ENCODE measurements around the gene TRMT11.

DNA sequence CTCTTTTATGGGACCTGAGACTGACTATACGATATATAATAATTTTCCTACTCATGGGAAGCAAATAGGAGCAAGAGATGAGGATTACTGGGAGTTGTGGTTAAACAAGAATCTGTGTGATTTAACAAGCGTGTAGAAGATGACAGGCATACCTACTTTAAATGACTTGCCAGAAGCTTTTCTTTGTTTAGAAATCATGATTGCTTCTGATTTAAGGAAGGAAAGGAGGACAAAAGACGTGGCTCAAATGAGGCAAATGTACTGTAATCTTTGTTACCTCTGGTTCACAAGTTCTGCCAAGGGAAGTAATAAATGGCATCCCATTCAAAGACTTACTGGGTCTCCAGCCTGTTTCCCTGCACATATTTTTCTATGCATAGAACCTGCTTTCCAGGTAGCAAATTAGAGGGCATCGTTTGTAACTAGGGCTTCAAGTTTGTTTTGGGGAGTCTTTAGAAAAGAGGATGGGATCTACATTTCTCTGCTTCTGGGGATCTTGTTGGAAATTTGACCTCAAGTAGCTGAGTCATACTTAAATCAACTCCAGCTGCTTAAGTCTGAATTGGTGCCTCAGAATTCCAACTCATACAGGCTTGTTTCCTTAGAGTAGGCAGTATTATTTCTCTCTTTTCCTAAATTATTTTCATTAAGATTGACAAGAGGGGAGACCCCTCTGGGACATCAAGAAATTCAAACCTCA lies 2.9 kb upstream of the TRMT11 start:
- TF ChIP-seq, protein P1, sequence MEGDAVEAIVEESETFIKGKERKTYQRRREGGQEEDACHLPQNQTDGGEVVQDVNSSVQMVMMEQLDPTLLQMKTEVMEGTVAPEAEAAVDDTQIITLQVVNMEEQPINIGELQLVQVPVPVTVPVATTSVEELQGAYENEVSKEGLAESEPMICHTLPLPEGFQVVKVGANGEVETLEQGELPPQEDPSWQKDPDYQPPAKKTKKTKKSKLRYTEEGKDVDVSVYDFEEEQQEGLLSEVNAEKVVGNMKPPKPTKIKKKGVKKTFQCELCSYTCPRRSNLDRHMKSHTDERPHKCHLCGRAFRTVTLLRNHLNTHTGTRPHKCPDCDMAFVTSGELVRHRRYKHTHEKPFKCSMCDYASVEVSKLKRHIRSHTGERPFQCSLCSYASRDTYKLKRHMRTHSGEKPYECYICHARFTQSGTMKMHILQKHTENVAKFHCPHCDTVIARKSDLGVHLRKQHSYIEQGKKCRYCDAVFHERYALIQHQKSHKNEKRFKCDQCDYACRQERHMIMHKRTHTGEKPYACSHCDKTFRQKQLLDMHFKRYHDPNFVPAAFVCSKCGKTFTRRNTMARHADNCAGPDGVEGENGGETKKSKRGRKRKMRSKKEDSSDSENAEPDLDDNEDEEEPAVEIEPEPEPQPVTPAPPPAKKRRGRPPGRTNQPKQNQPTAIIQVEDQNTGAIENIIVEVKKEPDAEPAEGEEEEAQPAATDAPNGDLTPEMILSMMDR (IDR thresholded peaks at IDR 0.05) = no peak
- TF ChIP-seq POLR2AphosphoS5 (IDR thresholded peaks at IDR 0.05; ENCODE audit: low read depth, low read length) = peak; percentile 51; the same call in 1 of the 2 replicates
- no peak for TF ChIP-seq ELF1 (IDR thresholded peaks at IDR 0.05)
- TF ChIP-seq MEF2A (IDR thresholded peaks at IDR 0.05; ENCODE audit: borderline replicate concordance, low read depth) = no peak
- TF ChIP-seq RAD21 (IDR thresholded peaks at IDR 0.05; ENCODE audit: low read length) = no peak
- no peak for TF ChIP-seq TEAD4 (IDR thresholded peaks at IDR 0.05; ENCODE audit: borderline replicate concordance, insufficient read depth)
- TF ChIP-seq, protein P2, sequence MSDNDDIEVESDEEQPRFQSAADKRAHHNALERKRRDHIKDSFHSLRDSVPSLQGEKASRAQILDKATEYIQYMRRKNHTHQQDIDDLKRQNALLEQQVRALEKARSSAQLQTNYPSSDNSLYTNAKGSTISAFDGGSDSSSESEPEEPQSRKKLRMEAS (IDR thresholded peaks at IDR 0.05; ENCODE audit: low read depth) = no peak
- TF ChIP-seq, protein P3, sequence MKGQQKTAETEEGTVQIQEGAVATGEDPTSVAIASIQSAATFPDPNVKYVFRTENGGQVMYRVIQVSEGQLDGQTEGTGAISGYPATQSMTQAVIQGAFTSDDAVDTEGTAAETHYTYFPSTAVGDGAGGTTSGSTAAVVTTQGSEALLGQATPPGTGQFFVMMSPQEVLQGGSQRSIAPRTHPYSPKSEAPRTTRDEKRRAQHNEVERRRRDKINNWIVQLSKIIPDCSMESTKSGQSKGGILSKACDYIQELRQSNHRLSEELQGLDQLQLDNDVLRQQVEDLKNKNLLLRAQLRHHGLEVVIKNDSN (IDR thresholded peaks at IDR 0.05; ENCODE audit: borderline replicate concordance, low read depth) = no peak
- TF ChIP-seq, protein P4, sequence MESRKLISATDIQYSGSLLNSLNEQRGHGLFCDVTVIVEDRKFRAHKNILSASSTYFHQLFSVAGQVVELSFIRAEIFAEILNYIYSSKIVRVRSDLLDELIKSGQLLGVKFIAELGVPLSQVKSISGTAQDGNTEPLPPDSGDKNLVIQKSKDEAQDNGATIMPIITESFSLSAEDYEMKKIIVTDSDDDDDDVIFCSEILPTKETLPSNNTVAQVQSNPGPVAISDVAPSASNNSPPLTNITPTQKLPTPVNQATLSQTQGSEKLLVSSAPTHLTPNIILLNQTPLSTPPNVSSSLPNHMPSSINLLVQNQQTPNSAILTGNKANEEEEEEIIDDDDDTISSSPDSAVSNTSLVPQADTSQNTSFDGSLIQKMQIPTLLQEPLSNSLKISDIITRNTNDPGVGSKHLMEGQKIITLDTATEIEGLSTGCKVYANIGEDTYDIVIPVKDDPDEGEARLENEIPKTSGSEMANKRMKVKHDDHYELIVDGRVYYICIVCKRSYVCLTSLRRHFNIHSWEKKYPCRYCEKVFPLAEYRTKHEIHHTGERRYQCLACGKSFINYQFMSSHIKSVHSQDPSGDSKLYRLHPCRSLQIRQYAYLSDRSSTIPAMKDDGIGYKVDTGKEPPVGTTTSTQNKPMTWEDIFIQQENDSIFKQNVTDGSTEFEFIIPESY (IDR thresholded peaks at IDR 0.05; ENCODE audit: borderline replicate concordance, low read depth) = no peak
- TF ChIP-seq EZH2phosphoT487 (IDR thresholded peaks at IDR 0.05; ENCODE audit: borderline replicate concordance, low read depth) = no peak
- peak in 1 of 2 experiments; percentile 31; a peak in 1 of 4 replicates for TF ChIP-seq EP300 (IDR thresholded peaks at IDR 0.05; ENCODE audit: borderline replicate concordance in 1 of 2, low read depth in 1 of 2, low read length in 1 of 2)
- no peak; the same call in 1 of the 2 replicates for TF ChIP-seq NFIC (IDR thresholded peaks at IDR 0.05; ENCODE audit: borderline replicate concordance)
- TF ChIP-seq TCF12 (IDR thresholded peaks at IDR 0.05) = peak; percentile 95
- no peak for TF ChIP-seq TAF1 (IDR thresholded peaks at IDR 0.05; ENCODE audit: borderline replicate concordance, low read depth, low read length)
